ENCODE measurements around the gene DEGS1. TPM values are rescaled to one million over a fixed set of nuclear protein-coding genes. Genes with fewer than 3 reads are reported as not detected.

The DEGS1 gene
- polyA plus RNA-seq (2013, experiment 1 of 2), result 31.0 TPM
- 31.1 TPM for polyA plus RNA-seq (2013, experiment 2 of 2)

- Histone ChIP-seq H3K27ac (ENCODE audit: low read depth, low read length) (peak within 1 kb of the TSS; percentile 37), H2AK5ac (ENCODE audit: low read length) (no peak within 1 kb of the TSS), H3K4me1 (ENCODE audit: control insufficient read depth, low read depth, low read length) (no peaks in the 10 kb centered on the region), H3K4me3 (ENCODE audit: low read length) (peak within 1 kb of the TSS; percentile 87), H2BK15ac (replicated peaks; ENCODE audit: low read depth) (no peak within 1 kb of the TSS), H3K56ac (ENCODE audit: low read length) (peak within 1 kb of the TSS; percentile 92), H3K9ac (ENCODE audit: low read length) (peak within 1 kb of the TSS; percentile 94), H3K4ac (ENCODE audit: low read depth, low read length) (peak within 1 kb of the TSS; percentile 90), H3K79me1 (ENCODE audit: low read length) (peaks cover 4% of the 10 kb centered on the region), H2BK5ac (ENCODE audit: low read length) (peak within 1 kb of the TSS; percentile 50), H4K8ac (ENCODE audit: low read depth, low read length) (no peak within 1 kb of the TSS), H3K18ac (ENCODE audit: low read length) (peak within 1 kb of the TSS; percentile 24), H3K23ac (ENCODE audit: low read length) (peak within 1 kb of the TSS; percentile 94), H3K27me3 (ENCODE audit: insufficient read depth, low read length, poor library complexity) (no peaks in the 10 kb centered on the region), H3K36me3 (ENCODE audit: control insufficient read depth, insufficient read depth, low read length) (no peaks in the 10 kb centered on the region), H3K79me2 (ENCODE audit: control insufficient read depth, insufficient read depth, low read length) (peaks cover 34% of the 10 kb centered on the region), H4K5ac (ENCODE audit: low read length) (no peak within 1 kb of the TSS), H3K4me2 (ENCODE audit: low read length) (peak within 1 kb of the TSS; percentile 90), H2BK120ac (ENCODE audit: low read depth, low read length) (no peak within 1 kb of the TSS)
- peak; percentile 95 for DNase-seq
- no CpG with 5 or more reads among the region's 94 CpGs for WGBS (ENCODE audit: extremely low coverage, insufficient coverage, low lambda C conversion rate)
Observed at GRCh38 chr1:224182866-224183590, at the start of gene DEGS1. DEGS1 (plus strand) TSS chr1:224183240; CDS start chr1:224183337, 97 bp downstream.

GRCh38 chr1:224133741-224134299 is 49.2 kb upstream of the DEGS1 start:
- Histone ChIP-seq H3K23ac (ENCODE audit: low read length) (no peak overlapping the region), H2BK15ac (replicated peaks; ENCODE audit: low read depth) (no peak overlapping the region), H3K4me3 (ENCODE audit: low read length) (no peak overlapping the region), H4K8ac (ENCODE audit: low read depth, low read length) (no peak overlapping the region), H3K4ac (ENCODE audit: low read depth, low read length) (no peak overlapping the region), H4K5ac (ENCODE audit: low read length) (no peak overlapping the region), H3K56ac (ENCODE audit: low read length) (no peak overlapping the region), H3K18ac (ENCODE audit: low read length) (no peak overlapping the region), H3K79me1 (ENCODE audit: low read length) (no peaks in the 10 kb centered on the region), H2BK120ac (ENCODE audit: low read depth, low read length) (no peak overlapping the region), H3K4me2 (ENCODE audit: low read length) (no peak overlapping the region), H2AK5ac (ENCODE audit: low read length) (no peak overlapping the region), H2BK5ac (ENCODE audit: low read length) (no peak overlapping the region), H3K36me3 (ENCODE audit: control insufficient read depth, insufficient read depth, low read length) (no peaks in the 10 kb centered on the region), H3K79me2 (ENCODE audit: control insufficient read depth, insufficient read depth, low read length) (no peaks in the 10 kb centered on the region), H3K27me3 (ENCODE audit: insufficient read depth, low read length, poor library complexity) (no peaks in the 10 kb centered on the region), H3K9ac (ENCODE audit: low read length) (no peak overlapping the region), H3K27ac (ENCODE audit: low read depth, low read length) (no peak overlapping the region), H3K4me1 (ENCODE audit: control insufficient read depth, low read depth, low read length) (no peaks in the 10 kb centered on the region)
- no peak for DNase-seq
- WGBS (ENCODE audit: extremely low coverage, insufficient coverage, low lambda C conversion rate), result no CpG with 5 or more reads among the region's 5 CpGs

GRCh38 chr1:224137518-224137917 is 45.5 kb upstream of the DEGS1 start:
- Histone ChIP-seq H3K79me2 (ENCODE audit: control insufficient read depth, insufficient read depth, low read length) (no peaks in the 10 kb centered on the region), H2AK5ac (ENCODE audit: low read length) (no peak overlapping the region), H2BK120ac (ENCODE audit: low read depth, low read length) (no peak overlapping the region), H3K23ac (ENCODE audit: low read length) (no peak overlapping the region), H2BK5ac (ENCODE audit: low read length) (no peak overlapping the region), H3K36me3 (ENCODE audit: control insufficient read depth, insufficient read depth, low read length) (no peaks in the 10 kb centered on the region), H3K9ac (ENCODE audit: low read length) (no peak overlapping the region), H3K27me3 (ENCODE audit: insufficient read depth, low read length, poor library complexity) (no peaks in the 10 kb centered on the region), H2BK15ac (replicated peaks; ENCODE audit: low read depth) (no peak overlapping the region), H4K8ac (ENCODE audit: low read depth, low read length) (no peak overlapping the region), H3K4me2 (ENCODE audit: low read length) (no peak overlapping the region), H3K79me1 (ENCODE audit: low read length) (no peaks in the 10 kb centered on the region), H3K4me3 (ENCODE audit: low read length) (no peak overlapping the region), H4K5ac (ENCODE audit: low read length) (no peak overlapping the region), H3K4me1 (ENCODE audit: control insufficient read depth, low read depth, low read length) (no peaks in the 10 kb centered on the region), H3K56ac (ENCODE audit: low read length) (no peak overlapping the region), H3K18ac (ENCODE audit: low read length) (no peak overlapping the region), H3K4ac (ENCODE audit: low read depth, low read length) (no peak overlapping the region), H3K27ac (ENCODE audit: low read depth, low read length) (no peak overlapping the region)
- no peak for DNase-seq

GRCh38 chr1:224138198-224138597 is 44.8 kb upstream of the DEGS1 start:
- no peak for DNase-seq
- no peak overlapping the region for H3K56ac ChIP-seq (ENCODE audit: low read length)
- H3K4ac ChIP-seq (ENCODE audit: low read depth, low read length), result no peak overlapping the region
- H3K79me1 ChIP-seq (ENCODE audit: low read length), result no peaks in the 10 kb centered on the region
- H3K79me2 ChIP-seq (ENCODE audit: control insufficient read depth, insufficient read depth, low read length), result no peaks in the 10 kb centered on the region
- H3K27me3 ChIP-seq (ENCODE audit: insufficient read depth, low read length, poor library complexity), result no peaks in the 10 kb centered on the region
- H2BK120ac ChIP-seq (ENCODE audit: low read depth, low read length), result no peak overlapping the region
- H4K8ac ChIP-seq (ENCODE audit: low read depth, low read length), result no peak overlapping the region
- H3K4me2 ChIP-seq (ENCODE audit: low read length), result no peak overlapping the region
- no peak overlapping the region for H2BK5ac ChIP-seq (ENCODE audit: low read length)
- H2BK15ac ChIP-seq (replicated peaks; ENCODE audit: low read depth), result no peak overlapping the region
- no peaks in the 10 kb centered on the region for H3K36me3 ChIP-seq (ENCODE audit: control insufficient read depth, insufficient read depth, low read length)
- H3K4me3 ChIP-seq (ENCODE audit: low read length), result no peak overlapping the region
- H3K18ac ChIP-seq (ENCODE audit: low read length), result no peak overlapping the region
- no CpG with 5 or more reads among the region's 3 CpGs for WGBS (ENCODE audit: extremely low coverage, insufficient coverage, low lambda C conversion rate)
- no peak overlapping the region for H3K27ac ChIP-seq (ENCODE audit: low read depth, low read length)
- no peak overlapping the region for H4K5ac ChIP-seq (ENCODE audit: low read length)
- no peaks in the 10 kb centered on the region for H3K4me1 ChIP-seq (ENCODE audit: control insufficient read depth, low read depth, low read length)
- no peak overlapping the region for H2AK5ac ChIP-seq (ENCODE audit: low read length)
- H3K23ac ChIP-seq (ENCODE audit: low read length), result no peak overlapping the region
- no peak overlapping the region for H3K9ac ChIP-seq (ENCODE audit: low read length)

GRCh38 chr1:224141693-224142092 is 41.3 kb upstream of the DEGS1 start:
- no peak overlapping the region for H3K9ac ChIP-seq (ENCODE audit: low read length)
- no peak overlapping the region for H3K23ac ChIP-seq (ENCODE audit: low read length)
- H2BK120ac ChIP-seq (ENCODE audit: low read depth, low read length), result no peak overlapping the region
- H3K56ac ChIP-seq (ENCODE audit: low read length), result no peak overlapping the region
- no peak for DNase-seq
- H4K8ac ChIP-seq (ENCODE audit: low read depth, low read length), result no peak overlapping the region
- no peaks in the 10 kb centered on the region for H3K36me3 ChIP-seq (ENCODE audit: control insufficient read depth, insufficient read depth, low read length)
- H2BK5ac ChIP-seq (ENCODE audit: low read length), result no peak overlapping the region
- no peak overlapping the region for H3K27ac ChIP-seq (ENCODE audit: low read depth, low read length)
- no peak overlapping the region for H3K18ac ChIP-seq (ENCODE audit: low read length)
- H3K79me1 ChIP-seq (ENCODE audit: low read length), result no peaks in the 10 kb centered on the region
- no peak overlapping the region for H3K4ac ChIP-seq (ENCODE audit: low read depth, low read length)
- no CpG with 5 or more reads among the region's 3 CpGs for WGBS (ENCODE audit: extremely low coverage, insufficient coverage, low lambda C conversion rate)
- H2AK5ac ChIP-seq (ENCODE audit: low read length), result no peak overlapping the region
- no peaks in the 10 kb centered on the region for H3K4me1 ChIP-seq (ENCODE audit: control insufficient read depth, low read depth, low read length)
- H2BK15ac ChIP-seq (replicated peaks; ENCODE audit: low read depth), result no peak overlapping the region
- no peaks in the 10 kb centered on the region for H3K79me2 ChIP-seq (ENCODE audit: control insufficient read depth, insufficient read depth, low read length)
- H3K27me3 ChIP-seq (ENCODE audit: insufficient read depth, low read length, poor library complexity), result no peaks in the 10 kb centered on the region
- no peak overlapping the region for H4K5ac ChIP-seq (ENCODE audit: low read length)
- H3K4me2 ChIP-seq (ENCODE audit: low read length), result no peak overlapping the region
- H3K4me3 ChIP-seq (ENCODE audit: low read length), result no peak overlapping the region
